Liver (tissue), 9 donors: ENCODE data around the gene POLD3. TPM values are rescaled to one million over a fixed set of nuclear protein-coding genes. Genes with fewer than 3 reads are reported as not detected.

Experiments used
- DNase-seq: peaks from one replicate; pipeline ENCODE4 v3.0.0-alpha.2; 2017; ENCODE audit warnings: low spot score
- H3K27ac ChIP-seq, 2 donors: one replicate each; pipeline ENCODE4 v1.7.0; 2013; ENCODE audit warnings: inconsistent platforms in 2 of 2, low read length in 2 of 2, control low read depth in 1 of 2, low read depth in 1 of 2, mild to moderate bottlenecking in 1 of 2
- H3K27me3 ChIP-seq, 4 donors: one replicate each; pipeline versions ENCODE4 v1.6.1 to v1.7.0; 2013; ENCODE audit warnings: low read length in 3 of 4, inconsistent platforms in 1 of 4, mild to moderate bottlenecking in 1 of 4, moderate library complexity in 1 of 4; ENCODE audit not compliant: control insufficient read depth in 4 of 4, insufficient read depth in 4 of 4
- H3K36me3 ChIP-seq, 4 donors: one replicate each; pipeline versions ENCODE4 v1.6.1 to v1.7.0; 2013; ENCODE audit warnings: low read length in 3 of 4, mild to moderate bottlenecking in 3 of 4, low read depth in 1 of 4, moderate library complexity in 1 of 4; ENCODE audit not compliant: control insufficient read depth in 4 of 4, insufficient read depth in 3 of 4
- H3K4me1 ChIP-seq, 4 donors: one replicate each; pipeline versions ENCODE4 v1.6.1 to v1.7.0; 2013; ENCODE audit warnings: low read length in 3 of 4, mild to moderate bottlenecking in 3 of 4, moderate library complexity in 1 of 4; ENCODE audit not compliant: control insufficient read depth in 4 of 4, insufficient read depth in 4 of 4
- H3K4me3 ChIP-seq, 3 donors: one replicate each; pipeline versions ENCODE4 v1.6.1 to v1.7.0; 2013; ENCODE audit warnings: low read length in 3 of 3, control low read depth in 1 of 3, low read depth in 1 of 3, mild to moderate bottlenecking in 1 of 3
- H3K9ac ChIP-seq, 2 donors: one replicate each; pipeline ENCODE4 v1.7.0; 2013; ENCODE audit warnings: low read length in 2 of 2, mild to moderate bottlenecking in 2 of 2, moderate library complexity in 2 of 2, control low read depth in 1 of 2, low read depth in 1 of 2
- H3K9me3 ChIP-seq, 4 donors: one replicate each; pipeline versions ENCODE4 v1.6.1 to v1.7.0; 2013; ENCODE audit warnings: low read length in 3 of 4; ENCODE audit not compliant: control insufficient read depth in 4 of 4
- ATF3 ChIP-seq: IDR thresholded peaks from 2 replicates; pipeline ENCODE4 v1.6.1; 2016; ENCODE audit warnings: antibody characterized with exemption
- CTCF ChIP-seq: fragments of 150-350 bp; IDR thresholded peaks from 2 replicates; pipeline ENCODE4 v1.5.1; 2017; ENCODE audit warnings: improper control_type of control experiment, low read depth, low read length; ENCODE audit not compliant: missing input control
- EGR1 ChIP-seq, 2 donors: IDR thresholded peaks; 2 replicates each; pipeline ENCODE4 v1.6.1; 2016 to 2018; ENCODE audit warnings: antibody characterized with exemption in 2 of 2, low read depth in 2 of 2
- FOXA1 ChIP-seq: IDR thresholded peaks from 2 replicates; pipeline ENCODE4 v1.6.1; 2016; ENCODE audit warnings: antibody characterized with exemption
- FOXA2 ChIP-seq: IDR thresholded peaks from 2 replicates; pipeline ENCODE4 v1.6.1; 2016; ENCODE audit warnings: antibody characterized with exemption
- HNF4A ChIP-seq, 2 donors: conservative IDR thresholded peaks; 2 replicates each; pipeline ENCODE4 v1.6.1; 2016; ENCODE audit warnings: antibody characterized with exemption in 2 of 2, mild to moderate bottlenecking in 2 of 2
- HNF4G ChIP-seq: IDR thresholded peaks from 2 replicates; pipeline ENCODE4 v1.6.1; 2016; ENCODE audit warnings: antibody characterized with exemption
- JUND ChIP-seq, 2 donors: IDR thresholded peaks; 2 replicates each; pipeline ENCODE4 v1.6.1; 2016; ENCODE audit warnings: antibody characterized with exemption in 2 of 2
- MAX ChIP-seq: IDR thresholded peaks from 2 replicates; pipeline ENCODE4 v1.6.1; 2016; ENCODE audit warnings: antibody characterized with exemption
- NR2F2 ChIP-seq: IDR thresholded peaks from 2 replicates; pipeline ENCODE4 v1.6.1; 2016; ENCODE audit warnings: antibody characterized with exemption
- RAD21 ChIP-seq, 2 donors: IDR thresholded peaks; 2 replicates each; pipeline ENCODE4 v1.6.1; 2016; ENCODE audit warnings: antibody characterized with exemption in 2 of 2, mild to moderate bottlenecking in 2 of 2
- RXRA ChIP-seq, 2 donors: IDR thresholded peaks; 2 replicates each; pipeline ENCODE4 v1.6.1; 2017 to 2018; ENCODE audit warnings: antibody characterized with exemption in 2 of 2, mild to moderate bottlenecking in 1 of 2
- SP1 ChIP-seq: IDR thresholded peaks from 2 replicates; pipeline ENCODE4 v1.6.1; 2018; ENCODE audit warnings: antibody characterized with exemption, mild to moderate bottlenecking
- TAF1 ChIP-seq: conservative IDR thresholded peaks from 2 replicates; pipeline ENCODE4 v1.6.1; 2016; ENCODE audit warnings: antibody characterized with exemption, mild to moderate bottlenecking
- YY1 ChIP-seq: IDR thresholded peaks from 2 replicates; pipeline ENCODE4 v1.6.1; 2016; ENCODE audit warnings: antibody characterized with exemption, mild to moderate bottlenecking
- ZBTB33 ChIP-seq: IDR thresholded peaks from 2 replicates; pipeline ENCODE4 v1.6.1; 2016; ENCODE audit warnings: antibody characterized with exemption
- WGBS: extraction: QIAGEN DNeasy Blood & Tissue Kit; methylation state at CpG from one replicate; pipeline ENCODE4 v1.1.7; 2013; 5-methylcytosine and 5-hydroxymethylcytosine counted together
- polyA plus RNA-seq, 2 donors: library from polyadenylated mRNA; stranded (reverse) in 1 of 2; unstranded in 1 of 2; fragments of 200-250 nt in 1 of 2; fragments of >200 nt in 1 of 2; fragmentation: Nextera tagmentation in 1 of 2; extraction: Ambion mirVana in 1 of 2; gene quantifications; one replicate each; pipeline versions ENCODE4 v1.2.1 to v1.2.3, GENCODE V29; 2013 to 2015
- total RNA-seq, 2 donors: library from RNA; depleted of rRNA; stranded (reverse); fragments of >200 nt; gene quantifications; one replicate each; pipeline ENCODE4 v1.2.3, GENCODE V29; 2014
- donor health status: healthy.
- donor health status: healthy.
- donor health status: healthy.
- donor health status: healthy.
- donor health status: healthy.

POLD3 gene
- total and polyA plus RNA-seq, 4 donors = 3.0 to 8.3 (median 5.0) TPM

- WGBS = 80% methylated on average over 7 of the region's 7 CpGs
- no peaks in the 10 kb centered on the region for H3K4me1 ChIP-seq
- H3K4me3 ChIP-seq = no peak overlapping the region
- H3K9ac ChIP-seq = no peak overlapping the region
- H3K9me3 ChIP-seq = peaks cover 0 to 3% (median 0%) of the 10 kb centered on the region in 4 donors
- TF ChIP-seq SP1 = peak; percentile 26
- no peak for TF ChIP-seq TAF1
- TF ChIP-seq NR2F2 = peak; percentile 94
- H3K27me3 ChIP-seq = no peaks in the 10 kb centered on the region
- no peaks in the 10 kb centered on the region for H3K36me3 ChIP-seq
- H3K27ac ChIP-seq = no peak overlapping the region
- DNase-seq = no peak
Observed at GRCh38 chr11:74559110-74559933, 33.1 kb upstream of the POLD3 start.

GRCh38 chr11:74559934-74560309, 32.5 kb upstream of the POLD3 start:
- H3K9me3 ChIP-seq = peaks cover 0 to 3% (median 0%) of the 10 kb centered on the region in 4 donors
- DNase-seq = no peak
- WGBS = 84% methylated on average over 2 of the region's 2 CpGs

DNA sequence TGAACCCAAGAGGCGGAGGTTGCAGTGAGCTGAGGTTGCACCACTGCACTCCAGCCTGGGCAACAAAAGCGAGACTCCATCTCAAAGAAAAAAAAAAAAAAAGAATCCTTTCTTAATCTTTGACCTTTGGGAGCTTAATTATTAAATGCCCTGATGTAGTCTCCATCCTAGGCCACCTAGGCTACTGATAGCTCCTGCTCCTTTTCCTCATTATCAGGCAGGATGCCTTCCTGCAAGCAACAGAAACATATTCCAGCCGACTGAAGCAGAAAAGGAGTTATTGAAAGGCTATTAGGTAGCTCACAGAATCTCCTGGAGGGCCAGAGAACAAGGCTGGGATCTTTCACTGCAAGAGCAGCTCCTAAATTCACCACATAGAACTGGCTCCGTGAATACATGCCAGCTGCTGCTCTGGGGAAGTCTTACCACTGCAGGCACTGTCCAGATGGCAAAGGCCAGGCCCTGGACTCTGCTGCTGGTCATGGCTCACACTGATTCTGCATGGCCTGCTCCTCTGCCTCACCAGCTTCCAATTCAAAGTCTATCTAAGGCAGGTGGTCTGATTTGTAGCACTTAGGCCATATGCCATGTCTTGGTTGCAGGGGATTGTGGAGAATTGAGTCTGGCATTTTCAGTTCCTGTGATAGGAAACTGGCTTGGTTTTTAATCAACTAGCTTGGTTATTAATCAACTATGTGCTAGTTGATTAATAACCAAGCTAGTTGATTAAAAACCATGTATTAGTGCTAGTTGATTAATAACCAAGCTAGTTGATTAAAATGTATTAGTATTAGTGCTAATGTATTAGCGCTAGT, 26.0 kb upstream of the POLD3 start:
- H3K4me3 ChIP-seq = no peak overlapping the region
- H3K9me3 ChIP-seq = peaks cover 0 to 3% (median 0%) of the 10 kb centered on the region in 4 donors
- WGBS = 66% methylated on average over 5 of the region's 5 CpGs
- no peak for DNase-seq
- no peak overlapping the region for H3K9ac ChIP-seq
- no peaks in the 10 kb centered on the region for H3K36me3 ChIP-seq
- no peaks in the 10 kb centered on the region for H3K27me3 ChIP-seq
- peak; percentile 39 for TF ChIP-seq YY1
- no peak for TF ChIP-seq ATF3
- peak; percentile 19 to 71 for TF ChIP-seq HNF4A (conservative IDR thresholded peaks at IDR 0.05)
- TF ChIP-seq RXRA (IDR thresholded peaks at IDR 0.05) = peak in 1 of 2 donors; percentile 25
- TF ChIP-seq RAD21 (IDR thresholded peaks at IDR 0.05) = peak in 1 of 2 donors; percentile 25
- TF ChIP-seq TAF1 = peak; percentile 42
- H3K27ac ChIP-seq = no peak overlapping the region
- peaks cover 0 to 19% (median 14%) of the 10 kb centered on the region in 4 donors for H3K4me1 ChIP-seq

More at GRCh38 chr11:74559934-74560309, 32.5 kb upstream of the POLD3 start:
- Histone ChIP-seq H3K4me3 (no peak overlapping the region), H3K27me3 (no peaks in the 10 kb centered on the region), H3K4me1 (no peaks in the 10 kb centered on the region), H3K36me3 (no peaks in the 10 kb centered on the region), H3K9ac (no peak overlapping the region), H3K27ac (no peak overlapping the region)
- TF ChIP-seq NR2F2 (peak; percentile 2), EGR1 (IDR thresholded peaks at IDR 0.05; ENCODE audit: low read depth in 2 of 2) (no peak)

DNA sequence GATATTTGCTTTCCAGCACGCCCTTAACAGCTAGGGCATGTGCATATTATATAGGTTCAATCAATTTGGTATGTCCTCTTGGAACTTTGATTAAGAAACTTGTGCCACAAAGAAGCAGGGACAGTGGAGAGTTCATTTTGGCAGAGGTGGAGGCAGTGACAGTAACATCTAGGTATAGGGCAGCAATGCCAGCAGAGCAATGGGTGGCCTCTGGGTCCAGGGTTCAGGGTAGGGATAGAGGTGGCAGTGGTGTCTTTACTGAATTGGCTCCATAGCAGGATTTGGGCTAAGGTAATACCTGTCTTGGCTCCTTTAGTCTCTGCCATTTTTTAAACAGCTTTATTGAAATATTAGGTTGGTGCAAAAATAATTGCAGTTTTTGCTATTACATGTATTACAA, 24.4 kb upstream of the POLD3 start:
- WGBS = 87% methylated on average over 1 of the region's 1 CpG
- no peaks in the 10 kb centered on the region for H3K36me3 ChIP-seq
- TF ChIP-seq RXRA (IDR thresholded peaks at IDR 0.05) (peak; percentile 46 to 53), SP1 (peak; percentile 81), ATF3 (no peak), EGR1 (IDR thresholded peaks at IDR 0.05; ENCODE audit: low read depth in 2 of 2) (no peak), HNF4A (conservative IDR thresholded peaks at IDR 0.05) (peak; percentile 89 to 94), FOXA1 (no peak), FOXA2 (no peak), NR2F2 (no peak), RAD21 (IDR thresholded peaks at IDR 0.05) (peak in 1 of 2 donors; percentile 47), ZBTB33 (no peak), JUND (IDR thresholded peaks at IDR 0.05) (no peak), MAX (no peak), HNF4G (peak; percentile 81), CTCF (no peak), YY1 (peak; percentile 35), TAF1 (no peak)
- H3K4me1 ChIP-seq = peaks cover 0 to 19% (median 14%) of the 10 kb centered on the region in 4 donors
- H3K27ac ChIP-seq = no peak overlapping the region
- H3K4me3 ChIP-seq = no peak overlapping the region
- no peak for DNase-seq
- H3K9me3 ChIP-seq = no peaks in the 10 kb centered on the region
- no peaks in the 10 kb centered on the region for H3K27me3 ChIP-seq
- H3K9ac ChIP-seq = no peak overlapping the region
